HG03558 (cell line): ENCODE measurements around the gene FBXO21.

Source experiments
- ATAC-seq: cut with Tn5 transposase; IDR thresholded peaks from one replicate; pipeline ENCODE4 v1.9.1; 2021; ENCODE audit warnings: moderate number of reproducible peaks; ENCODE audit not compliant: unreplicated experiment; ENCODE audit errors: extremely low read depth

Gene FBXO21

GRCh38 chr12:117092511-117092780 lies 97.8 kb downstream of the FBXO21 start:
- no peak for ATAC-seq
